HS-27A (cell line): ENCODE data around the gene PHF14.
"Not testable (repeated sequence)": the region's sequence is repeated elsewhere in the genome, so short reads cannot be mapped to it uniquely, and the experiment has no call there.

Source experiments
- DNase-seq: peaks from one replicate; pipeline ENCODE4 v3.0.0-alpha.2; 2012; ENCODE audit warnings: low read depth, missing footprints

The PHF14 gene

DNA sequence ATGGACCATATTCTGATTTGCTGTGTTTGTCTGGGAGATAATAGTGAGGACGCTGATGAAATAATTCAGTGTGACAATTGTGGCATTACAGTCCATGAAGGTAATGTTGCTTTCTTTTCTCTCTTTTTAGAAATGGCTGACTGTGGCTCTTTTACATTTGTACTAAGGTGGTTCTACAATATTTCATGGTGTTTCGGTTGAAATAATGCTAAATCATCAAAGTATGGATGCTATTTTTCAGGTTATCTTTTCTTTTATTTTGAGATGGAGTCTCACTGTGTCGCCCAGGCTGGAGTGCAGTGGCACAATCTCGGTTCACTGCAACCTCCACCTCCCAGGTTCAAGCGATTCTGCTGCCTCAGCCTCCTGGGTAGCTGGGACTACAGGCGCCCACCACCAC, 17.1 kb downstream of the PHF14 start:
- DNase-seq = not testable (repeated sequence)

GRCh38 chr7:10995482-10996166, 22.0 kb downstream of the PHF14 start:
- not testable (repeated sequence) for DNase-seq

DNA sequence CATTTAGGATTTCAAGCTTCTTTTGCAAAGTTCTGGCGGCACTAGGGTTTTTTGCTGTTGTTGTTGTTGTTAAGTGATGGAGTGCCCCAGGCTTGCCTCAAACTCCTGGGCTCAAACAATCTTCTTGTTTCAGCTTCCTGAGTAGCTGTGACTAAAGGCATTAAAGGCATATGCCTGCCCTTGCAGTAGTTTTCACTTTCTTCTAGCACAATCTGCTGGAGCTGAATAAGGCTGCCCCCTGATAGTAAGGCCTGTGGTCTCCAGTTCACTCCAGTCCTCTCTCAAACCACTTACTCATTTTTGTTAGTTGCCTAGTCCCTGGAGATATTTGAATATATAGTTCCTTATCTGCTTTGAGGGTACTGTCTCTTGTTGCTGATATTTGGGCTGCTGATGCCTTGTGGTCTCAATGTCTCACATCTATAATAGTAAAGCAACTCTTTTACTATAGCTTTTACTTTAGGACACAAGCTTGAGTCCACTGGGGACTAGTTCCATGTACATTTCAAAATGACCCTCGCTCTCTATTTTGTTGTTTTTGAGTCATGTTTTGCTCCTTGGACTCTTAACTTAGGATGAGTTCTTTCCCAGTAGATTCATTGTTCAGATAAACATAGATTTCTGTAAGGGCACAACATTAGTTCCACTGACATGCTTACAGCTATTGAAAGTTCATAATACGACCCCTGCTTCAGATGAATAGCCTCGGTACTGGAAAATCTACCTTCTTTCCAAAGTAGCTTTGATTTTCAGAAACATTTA, 25.5 kb downstream of the PHF14 start:
- DNase-seq = no peak

- no peak for DNase-seq
Observed at GRCh38 chr7:11005202-11005601, 31.5 kb downstream of the PHF14 start.

- DNase-seq = no peak
Observed at GRCh38 chr7:11006291-11006690, 32.6 kb downstream of the PHF14 start.

DNA sequence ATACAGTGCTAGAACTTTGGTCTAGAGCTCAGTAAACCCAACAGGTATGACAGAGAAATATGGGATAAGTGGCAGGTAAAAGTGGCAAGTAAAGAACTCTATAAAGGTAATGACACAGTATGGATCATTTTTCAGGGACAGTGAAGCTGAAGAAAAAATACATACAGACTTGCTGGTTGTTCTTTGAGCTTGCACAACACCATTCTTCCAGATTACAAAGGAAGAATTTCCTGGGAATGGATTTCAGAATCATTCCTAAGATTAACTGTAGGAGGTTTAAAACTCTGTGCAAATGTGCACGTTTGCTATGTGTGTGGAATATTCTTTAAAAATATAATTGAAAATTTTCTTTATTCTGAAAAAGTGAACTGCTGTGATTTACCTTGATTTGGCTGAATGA, 36.0 kb downstream of the PHF14 start:
- no peak for DNase-seq

DNA sequence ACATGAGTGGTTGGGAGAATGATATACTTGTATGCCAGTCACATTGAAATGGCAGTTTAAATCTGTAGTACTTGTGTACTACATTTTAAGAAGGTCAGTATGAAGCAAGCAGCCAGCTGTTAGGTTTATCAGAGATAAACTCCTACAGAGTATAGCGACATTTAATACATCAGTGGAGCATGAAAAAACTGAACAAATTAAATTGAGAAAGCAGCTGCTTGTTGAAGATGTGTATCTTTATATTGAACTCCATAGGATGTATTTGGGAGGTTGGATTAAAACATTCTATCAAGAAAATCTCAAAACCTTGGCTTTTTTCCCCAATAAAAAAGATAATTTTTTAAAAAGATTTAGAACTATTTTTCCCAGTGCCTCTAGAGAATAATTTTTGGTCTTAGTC, 47.8 kb downstream of the PHF14 start:
- no peak for DNase-seq

DNA sequence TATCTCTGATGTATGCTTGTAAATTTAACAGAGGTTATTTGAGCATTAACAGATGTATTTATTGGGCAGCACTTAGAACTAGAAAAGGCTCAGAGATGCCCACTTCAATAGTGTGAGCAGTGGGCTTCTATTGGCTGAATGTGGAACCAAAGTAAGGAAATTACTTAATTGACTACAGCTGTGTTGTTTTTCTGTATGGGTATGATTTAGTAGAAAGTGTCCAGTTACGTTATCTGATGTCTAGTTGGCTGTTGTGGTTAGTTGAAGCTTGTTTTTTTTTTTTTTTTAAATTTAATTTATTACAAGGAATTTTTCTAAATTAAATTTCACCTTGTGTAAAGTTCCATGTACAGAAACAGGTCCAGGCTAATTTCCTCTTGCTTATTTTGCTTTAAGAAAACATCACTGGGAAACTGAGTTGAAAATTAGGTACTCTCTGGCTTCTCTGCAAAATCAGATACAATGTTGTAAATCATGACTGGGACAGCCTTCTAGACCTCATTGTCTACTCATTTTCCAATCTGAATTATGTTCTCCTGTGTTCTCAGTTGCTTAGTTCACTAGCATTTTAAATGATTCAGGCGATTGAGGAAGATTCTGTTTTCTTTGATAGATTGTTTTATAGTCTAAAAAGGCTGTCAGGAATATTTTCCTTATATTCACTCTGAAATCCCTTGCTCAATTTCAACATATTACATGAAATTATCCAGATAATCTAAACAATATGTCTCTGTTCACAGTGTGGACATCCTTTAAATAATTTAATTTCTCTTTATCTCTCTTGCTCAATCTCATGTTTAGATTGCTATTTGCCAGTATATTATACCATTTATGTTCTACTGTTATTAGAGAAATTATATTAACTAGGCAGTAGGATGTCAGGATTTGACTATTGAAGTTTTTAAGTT, 53.0 kb downstream of the PHF14 start:
- DNase-seq = no peak

DNA sequence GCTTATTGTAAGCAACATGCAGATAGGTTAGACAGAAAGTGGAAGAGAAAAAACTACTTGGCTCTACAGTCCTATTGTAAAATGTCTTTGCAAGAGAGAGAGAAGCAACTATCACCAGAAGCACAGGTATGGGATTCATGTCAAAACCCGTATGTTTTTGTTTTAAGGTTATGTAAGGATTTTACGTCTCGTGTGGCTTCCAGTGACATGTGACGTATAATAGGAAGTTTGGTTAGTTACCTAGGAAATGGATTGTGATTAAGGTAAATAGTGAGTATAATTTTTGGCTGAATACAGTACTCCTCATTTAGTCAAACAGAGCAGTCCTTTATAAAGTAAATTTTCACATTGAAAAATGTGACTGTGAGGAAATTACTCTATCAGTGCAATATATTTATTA, 62.0 kb downstream of the PHF14 start:
- DNase-seq = no peak

- DNase-seq = no peak
Observed at GRCh38 chr7:11039974-11040373, 66.3 kb downstream of the PHF14 start.

DNA sequence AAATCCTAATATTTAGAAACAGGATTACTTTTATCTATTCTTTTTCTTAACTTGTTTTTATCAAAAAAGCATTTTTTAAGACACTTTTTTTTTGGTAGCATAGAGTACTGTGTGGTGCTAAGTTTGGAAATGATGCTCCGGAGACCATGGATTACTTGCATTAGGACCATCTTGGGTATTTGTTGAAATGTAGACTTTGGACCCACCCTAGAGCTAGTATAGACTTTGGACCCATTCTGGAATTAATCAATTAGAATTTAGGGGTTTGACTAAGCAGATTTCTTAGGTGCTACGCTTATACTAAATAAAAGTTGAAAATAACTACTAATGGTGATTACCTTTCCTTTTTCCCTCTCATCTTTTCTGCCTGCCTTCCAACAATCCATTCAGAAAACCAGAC, 80.4 kb downstream of the PHF14 start:
- no peak for DNase-seq

DNA sequence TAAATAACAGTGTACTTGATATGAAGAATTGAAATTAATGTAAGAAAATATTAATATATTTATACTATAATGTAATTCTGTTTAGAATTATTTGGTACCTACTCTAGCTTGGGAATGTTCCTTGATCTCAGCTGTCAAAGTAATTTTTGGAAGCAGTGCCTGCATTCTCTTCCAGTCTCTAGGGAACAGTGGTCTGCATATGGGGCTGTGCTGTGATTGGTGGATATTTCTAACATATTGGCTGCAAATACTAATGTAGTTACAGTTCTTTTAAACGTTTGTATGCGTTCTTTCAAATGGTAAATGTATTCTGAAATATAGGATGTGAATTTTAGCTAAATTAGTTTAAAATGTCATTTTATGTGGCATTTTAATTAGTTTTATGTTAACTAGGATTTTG, 87.2 kb downstream of the PHF14 start:
- no peak for DNase-seq

GRCh38 chr7:11062110-11062509, 88.4 kb downstream of the PHF14 start:
- no peak for DNase-seq

- DNase-seq = no peak
Observed at GRCh38 chr7:11069591-11069990, 95.9 kb downstream of the PHF14 start.

GRCh38 chr7:11077816-11078215, 104.1 kb downstream of the PHF14 start:
- no peak for DNase-seq

- DNase-seq = no peak
Observed at GRCh38 chr7:11078247-11078834, 104.7 kb downstream of the PHF14 start.

GRCh38 chr7:11079907-11080306, 106.2 kb downstream of the PHF14 start:
- DNase-seq = no peak

DNA sequence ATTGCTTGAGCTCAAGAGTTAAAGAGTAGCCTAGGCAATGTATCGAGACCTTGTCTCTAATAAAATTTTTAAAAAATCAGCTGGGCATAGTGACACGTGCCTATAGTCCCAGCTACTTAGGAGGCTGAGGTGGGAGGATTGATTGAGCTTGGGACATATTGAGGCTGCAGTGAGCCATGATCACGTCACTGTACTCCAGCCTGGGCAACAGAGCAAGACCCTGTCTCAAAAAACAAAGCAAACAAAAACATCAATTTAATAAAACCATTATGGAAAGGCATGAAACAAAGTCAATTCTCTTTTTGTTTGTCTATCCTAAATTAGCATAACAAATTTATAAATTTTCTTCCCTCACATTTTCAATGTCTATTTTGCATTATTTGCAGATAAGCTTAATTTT, 108.4 kb downstream of the PHF14 start:
- DNase-seq = no peak

DNA sequence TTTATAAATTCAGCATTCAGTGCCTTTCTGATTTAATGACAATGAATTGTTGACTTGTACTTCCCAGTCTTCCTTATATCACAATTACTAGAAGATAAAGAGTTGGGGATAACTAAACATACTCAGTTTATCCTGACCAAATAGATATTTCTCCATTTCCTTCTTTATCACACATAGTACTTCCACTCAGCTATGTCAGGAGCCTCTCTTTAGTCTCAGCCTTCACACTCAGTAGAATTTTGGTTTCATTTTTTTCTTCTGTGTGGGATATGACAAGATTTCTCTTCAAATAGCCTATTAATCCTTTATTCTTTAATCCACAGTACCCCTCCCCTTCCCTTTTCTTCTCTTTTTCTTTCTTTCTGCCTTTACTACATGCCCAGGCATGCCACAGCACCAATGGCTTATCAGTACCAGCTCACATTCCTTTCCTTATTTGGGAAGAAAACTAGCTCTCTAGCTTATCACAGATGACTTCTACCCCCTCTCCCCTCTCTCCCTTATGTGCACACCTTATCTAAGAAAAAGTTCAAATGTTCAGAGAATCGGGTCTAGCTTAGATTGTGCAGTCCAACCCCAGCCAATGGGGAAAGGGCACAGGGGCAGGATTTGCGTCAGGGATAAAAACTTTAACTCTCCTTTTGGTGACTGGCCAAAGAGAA, 109.0 kb downstream of the PHF14 start:
- DNase-seq = no peak

DNA sequence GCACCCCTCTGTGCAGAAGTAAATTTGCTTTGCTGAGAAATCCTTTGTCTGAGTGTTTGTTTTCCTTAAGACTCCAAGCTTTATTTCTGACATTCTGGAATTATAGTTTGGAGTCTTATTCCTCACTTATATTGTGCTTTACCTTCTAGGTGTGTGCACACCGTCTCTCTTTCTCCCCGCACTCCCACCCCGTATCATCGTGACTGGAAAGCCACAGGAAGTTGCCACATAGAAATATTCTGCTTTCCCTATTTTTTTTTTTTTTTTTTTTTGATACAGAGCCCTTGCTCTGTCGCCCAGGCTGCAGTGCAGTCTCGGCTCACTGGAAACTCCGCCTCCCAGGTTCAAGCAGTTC, 109.5 kb downstream of the PHF14 start:
- DNase-seq = no peak

DNA sequence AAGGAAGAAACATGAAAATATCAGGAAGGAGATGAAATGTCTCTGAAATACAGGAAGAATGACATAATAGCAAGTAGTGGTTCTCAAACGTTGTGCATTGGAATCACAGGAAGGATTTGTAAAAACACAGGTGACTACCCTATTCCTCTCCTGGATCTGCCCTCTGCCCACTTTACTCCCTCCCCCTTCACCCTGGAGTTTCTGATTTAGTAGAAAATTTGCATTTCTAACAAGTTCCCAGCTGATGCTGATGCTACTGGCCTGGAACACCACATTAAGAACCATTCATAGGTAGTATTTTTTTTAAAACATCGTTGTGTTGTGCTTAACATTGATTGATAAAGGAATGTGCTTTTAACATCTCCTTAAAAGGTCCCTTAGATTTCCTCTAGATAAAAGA, 130.9 kb downstream of the PHF14 start:
- DNase-seq = no peak

GRCh38 chr7:11109659-11110058, 136.0 kb downstream of the PHF14 start:
- no peak for DNase-seq
